GM21367 (cell line): ENCODE results near the gene MFAP2.

ENCODE experiments used
- ATAC-seq: cut with Tn5 transposase; IDR thresholded peaks from one replicate; pipeline ENCODE4 v1.9.1; 2021; ENCODE audit not compliant: unreplicated experiment

The MFAP2 gene

GRCh38 chr1:17008208-17008855 lies 27.9 kb upstream of the MFAP2 start:
- no peak for ATAC-seq

- ATAC-seq = no peak
These were observed 26.7 kb upstream of the MFAP2 start for GRCh38 chr1:17007121-17007520.

GRCh38 chr1:17005365-17005740 lies 24.9 kb upstream of the MFAP2 start:
- no peak for ATAC-seq

- ATAC-seq = no peak
These were observed 24.3 kb upstream of the MFAP2 start for GRCh38 chr1:17004466-17005364.

- ATAC-seq = no peak
These were observed 22.1 kb upstream of the MFAP2 start for GRCh38 chr1:17002524-17002902.

- no peak for ATAC-seq
These were observed 21.5 kb upstream of the MFAP2 start for GRCh38 chr1:17001760-17002523.

GRCh38 chr1:16999863-17000262 lies 19.4 kb upstream of the MFAP2 start:
- no peak for ATAC-seq

- ATAC-seq = no peak
These were observed 18.2 kb upstream of the MFAP2 start for GRCh38 chr1:16998589-16998988.

- no peak for ATAC-seq
These were observed 16.4 kb upstream of the MFAP2 start for GRCh38 chr1:16996845-16997244.

GRCh38 chr1:16993521-16994038 lies 13.2 kb upstream of the MFAP2 start:
- ATAC-seq = no peak

- ATAC-seq = no peak
These were observed 12.3 kb upstream of the MFAP2 start for GRCh38 chr1:16992675-16993074.

- ATAC-seq = no peak
These were observed 11.7 kb upstream of the MFAP2 start for GRCh38 chr1:16992102-16992501.

GRCh38 chr1:16991571-16991970 lies 11.2 kb upstream of the MFAP2 start:
- ATAC-seq = no peak

- no peak for ATAC-seq
These were observed 9.4 kb upstream of the MFAP2 start for GRCh38 chr1:16989676-16990391.

- ATAC-seq = no peak
These were observed 7.8 kb upstream of the MFAP2 start for GRCh38 chr1:16988210-16988609.

- no peak for ATAC-seq
These were observed 6.5 kb upstream of the MFAP2 start for GRCh38 chr1:16986962-16987361.

GRCh38 chr1:16986560-16986959 lies 6.1 kb upstream of the MFAP2 start:
- no peak for ATAC-seq

GRCh38 chr1:16986113-16986512 lies 5.7 kb upstream of the MFAP2 start:
- ATAC-seq = no peak

GRCh38 chr1:16984717-16985116 lies 4.3 kb upstream of the MFAP2 start:
- no peak for ATAC-seq

- no peak for ATAC-seq
These were observed 3.2 kb upstream of the MFAP2 start for GRCh38 chr1:16983649-16984048.

GRCh38 chr1:16982902-16983301 lies 2.5 kb upstream of the MFAP2 start:
- ATAC-seq = no peak
